ENCODE data around the gene CXCL9. TPM values are rescaled to one million over a fixed set of nuclear protein-coding genes. Genes with fewer than 3 reads are reported as not detected.

The CXCL9 gene
- total RNA-seq, 6 experiments from 2014 or later: not detected

GRCh38 chr4:76024065-76024464 is 16.8 kb upstream of the CXCL9 start:
- H3K27me3 Mint-ChIP-seq (ENCODE audit: insufficient read depth): peaks cover 39% of the 10 kb centered on the region
- DNase-seq: no peak
- no peaks in the 10 kb centered on the region for H3K36me3 Mint-ChIP-seq (ENCODE audit: low read depth)
- H3K27ac Mint-ChIP-seq: no peak overlapping the region
- no peak for TF ChIP-seq CTCF (IDR thresholded peaks at IDR 0.05)
- no peaks in the 10 kb centered on the region for H3K9me3 Mint-ChIP-seq
- H3K4me3 Mint-ChIP-seq: no peak overlapping the region
- H3K4me1 Mint-ChIP-seq (ENCODE audit: low read depth): no peaks in the 10 kb centered on the region

- no peak within 1 kb of the TSS for H3K4me3 Mint-ChIP-seq
- H3K27ac Mint-ChIP-seq: no peak within 1 kb of the TSS
- no peaks in the 10 kb centered on the region for H3K4me1 Mint-ChIP-seq (ENCODE audit: low read depth)
- no peak for TF ChIP-seq CTCF (IDR thresholded peaks at IDR 0.05)
- no peaks in the 10 kb centered on the region for H3K36me3 Mint-ChIP-seq (ENCODE audit: low read depth)
- H3K27me3 Mint-ChIP-seq (ENCODE audit: insufficient read depth): peaks cover 32% of the 10 kb centered on the region
- DNase-seq: no peak
- no peaks in the 10 kb centered on the region for H3K9me3 Mint-ChIP-seq
These were observed 16.1 kb upstream of the CXCL9 start, which contains the start of gene CXCL10 for GRCh38 chr4:76023389-76023788. CXCL10 (minus strand) TSS chr4:76023497; CDS start chr4:76023431, 66 bp downstream.

GRCh38 chr4:76022677-76023076 is 15.4 kb upstream of the CXCL9 start:
- Mint-ChIP-seq H3K4me3 (no peak overlapping the region), H3K4me1 (ENCODE audit: low read depth) (no peaks in the 10 kb centered on the region), H3K27ac (no peak overlapping the region), H3K9me3 (no peaks in the 10 kb centered on the region), H3K36me3 (ENCODE audit: low read depth) (no peaks in the 10 kb centered on the region), H3K27me3 (ENCODE audit: insufficient read depth) (peaks cover 27% of the 10 kb centered on the region)
- no peak for TF ChIP-seq CTCF (IDR thresholded peaks at IDR 0.05)
- DNase-seq: no peak

GRCh38 chr4:76022031-76022430 is 14.7 kb upstream of the CXCL9 start:
- Mint-ChIP-seq H3K4me1 (ENCODE audit: low read depth) (no peaks in the 10 kb centered on the region), H3K4me3 (no peak overlapping the region), H3K27ac (no peak overlapping the region), H3K36me3 (ENCODE audit: low read depth) (no peaks in the 10 kb centered on the region), H3K9me3 (no peaks in the 10 kb centered on the region), H3K27me3 (ENCODE audit: insufficient read depth) (peaks cover 24% of the 10 kb centered on the region)
- DNase-seq: no peak
- no peak for TF ChIP-seq CTCF (IDR thresholded peaks at IDR 0.05)

- Mint-ChIP-seq H3K9me3 (no peaks in the 10 kb centered on the region), H3K4me1 (ENCODE audit: low read depth) (peaks cover 16% of the 10 kb centered on the region), H3K4me3 (no peak overlapping the region), H3K27ac (no peak overlapping the region), H3K27me3 (ENCODE audit: insufficient read depth) (peaks cover 6% of the 10 kb centered on the region), H3K36me3 (ENCODE audit: low read depth) (no peaks in the 10 kb centered on the region)
- no peak for DNase-seq
- TF ChIP-seq CTCF (IDR thresholded peaks at IDR 0.05): no peak
These were observed 9.9 kb upstream of the CXCL9 start for GRCh38 chr4:76017056-76017686.

Measured in HFFc6 (cell line).